Uterus (tissue), 4 donors: ENCODE data around the gene RPL10. TPM values are rescaled to one million over a fixed set of nuclear protein-coding genes. Genes with fewer than 3 reads are reported as not detected.

Experiments
- DNase-seq, 2 donors: peaks; one replicate each; pipeline ENCODE4 v3.0.0-alpha.2; 2019 to 2020
- H3K27ac ChIP-seq, 2 donors: fragments of 200-600 bp; sonication (generic); 1 replicate in 1 of 2; 2 replicates in 1 of 2; pipeline ENCODE4 v1.5.1; 2016 to 2018
- H3K27me3 ChIP-seq, 2 donors: fragments of 200-600 bp; sonication (generic); one replicate each; pipeline ENCODE4 v1.5.1; 2018 to 2019; ENCODE audit warnings: control low read depth in 1 of 2
- H3K36me3 ChIP-seq, 2 donors: fragments of 200-600 bp; sonication (generic); one replicate each; pipeline ENCODE4 v1.5.1; 2019; ENCODE audit warnings: control low read depth in 1 of 2
- H3K4me1 ChIP-seq, 2 donors: fragments of 200-600 bp; sonication (generic); one replicate each; pipeline ENCODE4 v1.5.1; 2018 to 2019; ENCODE audit warnings: control low read depth in 1 of 2
- H3K4me3 ChIP-seq, 2 donors: fragments of 200-600 bp; sonication (generic); 1 replicate in 1 of 2; 2 replicates in 1 of 2; pipeline ENCODE4 v1.5.1; 2018 to 2019; ENCODE audit warnings: mild to moderate bottlenecking in 1 of 2
- H3K9me3 ChIP-seq, 2 donors: fragments of 200-600 bp; sonication (generic); one replicate each; pipeline ENCODE4 v1.5.1; 2019; ENCODE audit warnings: control low read depth in 1 of 2
- CTCF ChIP-seq, 4 experiments: fragments of 200-600 bp in 2 of 4; fragments of 450-650 bp in 2 of 4; sonication (generic) in 2 of 4; IDR thresholded peaks; one replicate each; pipeline ENCODE4 v1.5.1; 2016 to 2019; ENCODE audit warnings: antibody characterized with exemption in 4 of 4, mild to moderate bottlenecking in 2 of 4, moderate library complexity in 1 of 4
- POLR2A ChIP-seq, 2 donors: fragments of 450-650 bp; IDR thresholded peaks; one replicate each; pipeline ENCODE4 v1.6.1; 2016; ENCODE audit warnings: antibody characterized with exemption in 2 of 2, mild to moderate bottlenecking in 1 of 2, moderate library complexity in 1 of 2
- intact Hi-C: fragments of 100-400 bp; cut with DNase I; formaldehyde crosslinking; loops from one replicate; pipeline ENCODE4 v1.15.1; 2023; ENCODE audit warnings: low total_unique reads
- total RNA-seq, 4 donors: library from RNA; depleted of rRNA in 3 of 4; stranded (reverse); fragments of >200 nt in 3 of 4; gene quantifications; one replicate each; pipeline versions ENCODE4 v1.1.0 to v1.2.4, GENCODE V29; 2014 to 2023
- donor health status: DM: yes; HTN: yes; CAD: no.

Gene RPL10
- total RNA-seq, 4 donors from 2014 or later = 2,407 to 9,172 (median 4,014) TPM

- DNase-seq = no peak
- no peaks in the 10 kb centered on the region for H3K27me3 ChIP-seq
- no peak overlapping the region for H3K27ac ChIP-seq
- intact Hi-C loops = no loop called here
- no peak for TF ChIP-seq CTCF (IDR thresholded peaks at IDR 0.05)
- TF ChIP-seq POLR2A (IDR thresholded peaks at IDR 0.05) = no peak
- no peaks in the 10 kb centered on the region for H3K36me3 ChIP-seq
- no peaks in the 10 kb centered on the region for H3K9me3 ChIP-seq
- H3K4me1 ChIP-seq = no peaks in the 10 kb centered on the region
- H3K4me3 ChIP-seq = no peak overlapping the region
These were observed 6.5 kb downstream of the RPL10 start for GRCh38 chrX:154404625-154405192.

GRCh38 chrX:154408659-154409221, 10.6 kb downstream of the RPL10 start:
- Histone ChIP-seq H3K4me3 (no peak overlapping the region), H3K27ac (peak overlapping the region; percentile 50 to 65), H3K9me3 (no peaks in the 10 kb centered on the region), H3K4me1 (no peaks in the 10 kb centered on the region), H3K36me3 (no peaks in the 10 kb centered on the region), H3K27me3 (no peaks in the 10 kb centered on the region)
- DNase-seq = no peak
- intact Hi-C loops = no loop called here
- TF ChIP-seq CTCF (IDR thresholded peaks at IDR 0.05) = no peak

- intact Hi-C loops = no loop called here
- DNase-seq = peak; percentile 79 to 85
- peak within 1 kb of the TSS; percentile 50 to 65 for H3K27ac ChIP-seq
- H3K36me3 ChIP-seq = no peaks in the 10 kb centered on the region
- no peak within 1 kb of the TSS for H3K4me3 ChIP-seq
- H3K27me3 ChIP-seq = no peaks in the 10 kb centered on the region
- TF ChIP-seq POLR2A (IDR thresholded peaks at IDR 0.05) = peak in 1 of 2 donors; percentile 32
- no peak for TF ChIP-seq CTCF (IDR thresholded peaks at IDR 0.05)
- no peaks in the 10 kb centered on the region for H3K4me1 ChIP-seq
- H3K9me3 ChIP-seq = no peaks in the 10 kb centered on the region
These were observed 11.2 kb downstream of the RPL10 start, which contains the start of gene DNASE1L1 for GRCh38 chrX:154409222-154409871. Gene DNASE1L1 (minus strand): TSS chrX:154409254. CDS start chrX:154405568, 3,686 bp downstream.

GRCh38 chrX:154411981-154412340, 13.8 kb downstream of the RPL10 start:
- no peaks in the 10 kb centered on the region for H3K4me1 ChIP-seq
- no peaks in the 10 kb centered on the region for H3K36me3 ChIP-seq
- H3K9me3 ChIP-seq = no peaks in the 10 kb centered on the region
- peak; percentile 7 to 59 for TF ChIP-seq POLR2A (IDR thresholded peaks at IDR 0.05)
- no peak for TF ChIP-seq CTCF (IDR thresholded peaks at IDR 0.05)
- DNase-seq = peak; percentile 66 to 73
- peak overlapping the region; percentile 31 to 76 for H3K4me3 ChIP-seq
- H3K27me3 ChIP-seq = no peaks in the 10 kb centered on the region
- intact Hi-C loops = no loop called here
- H3K27ac ChIP-seq = peak overlapping the region; percentile 85 to 93

GRCh38 chrX:154412468-154412867, 14.3 kb downstream of the RPL10 start:
- peak in 1 of 2 donors; percentile 51 for DNase-seq
- TF ChIP-seq CTCF (IDR thresholded peaks at IDR 0.05) = no peak
- peak overlapping the region in 1 of 2 donors; percentile 76 for H3K4me3 ChIP-seq
- H3K9me3 ChIP-seq = no peaks in the 10 kb centered on the region
- no peaks in the 10 kb centered on the region for H3K4me1 ChIP-seq
- H3K27ac ChIP-seq = peak overlapping the region; percentile 85 to 93
- no peaks in the 10 kb centered on the region for H3K36me3 ChIP-seq
- no peaks in the 10 kb centered on the region for H3K27me3 ChIP-seq
- intact Hi-C loops = no loop called here
